Measurements from ENCODE around the gene PRTN3.

GRCh38 chr19:875265-875879 lies 34.6 kb downstream of the PRTN3 start:
- TF ChIP-seq CTCF (IDR thresholded peaks at IDR 0.05) (no peak), EP300 (IDR thresholded peaks at IDR 0.05) (no peak)

Measured in upper lobe of left lung (tissue), 4 donors.